Endothelial cell of umbilical vein (primary cell): ENCODE results near the gene INPP5E. TPM values are rescaled to one million over a fixed set of nuclear protein-coding genes. Genes with fewer than 3 reads are reported as not detected.

Experiments used
- Bru-seq: library from RNA; stranded (reverse); fragments of 400-500 nt; gene quantifications from one replicate; lab custom pipeline; 2021; lab: Mats Ljungman, UMichigan
- BruChase-seq, 2 experiments: library from RNA; stranded (reverse); fragments of 400-500 nt; gene quantifications; one replicate each; lab custom pipeline; 2021; lab: Mats Ljungman, UMichigan
- BruUV-seq: library from RNA; stranded (reverse); fragments of 400-500 nt; replicated peaks from 2 replicates; lab custom pipeline; 2021; lab: Mats Ljungman, UMichigan
- CTCF ChIA-PET: fragments of 300-600, 350-600 bp; sonication (Branson Sonifier 250); formaldehyde crosslinking; loops from one replicate; lab custom pipeline; 2021; ENCODE audit warnings: antibody characterized with exemption, inconsistent platforms; lab: Charles Lee
- POLR2A ChIA-PET: fragments of 300-600, 350-600 bp; sonication (Branson Sonifier 250); formaldehyde crosslinking; loops from one replicate; lab custom pipeline; 2021; ENCODE audit warnings: antibody characterized with exemption, inconsistent platforms; lab: Charles Lee
- DNase-seq: peaks from one replicate; pipeline ENCODE4 v3.0.0-alpha.2; 2011; ENCODE audit warnings: low read depth, low spot score
- FAIRE-seq: peaks from 2 replicates; lab custom pipeline; 2011; peaks lifted over from hg19 to GRCh38; lab: Jason Lieb, UNC
- H2AFZ ChIP-seq: 2 replicates; pipeline ENCODE4 v1.6.0; 2012; ENCODE audit warnings: low read depth, low read length, control low read depth, inconsistent platforms
- H3K27ac ChIP-seq: 2 replicates; pipeline ENCODE4 v1.5.1; 2011; ENCODE audit warnings: low read depth, mild to moderate bottlenecking, control low read depth, low read length, moderate library complexity; ENCODE audit not compliant: insufficient read depth
- H3K27me3 ChIP-seq, 2 experiments: 2 replicates each; pipeline versions ENCODE4 v1.6.0 to v1.6.1; 2011; ENCODE audit warnings: low read length in 2 of 2, mixed read lengths in 1 of 2; ENCODE audit not compliant: control insufficient read depth in 2 of 2, insufficient read depth in 2 of 2
- H3K36me3 ChIP-seq, 2 experiments: 2 replicates in 1 of 2; 3 replicates in 1 of 2; pipeline ENCODE4 v1.5.1; 2011; ENCODE audit warnings: low read length in 2 of 2, mild to moderate bottlenecking in 1 of 2, moderate library complexity in 1 of 2; ENCODE audit not compliant: control insufficient read depth in 2 of 2, insufficient read depth in 2 of 2; ENCODE audit errors: extremely low read depth in 1 of 2
- H3K4me1 ChIP-seq: 3 replicates; pipeline ENCODE4 v1.5.1; 2011; ENCODE audit warnings: mild to moderate bottlenecking, low read length; ENCODE audit not compliant: control insufficient read depth, insufficient read depth; ENCODE audit errors: extremely low read depth
- H3K4me2 ChIP-seq: 2 replicates; pipeline ENCODE4 v1.6.1; 2011; ENCODE audit warnings: low read length, control low read depth, mixed read lengths; ENCODE audit not compliant: insufficient read depth
- H3K4me3 ChIP-seq, 3 experiments: fragments of 200-600 bp in 1 of 3; sonication (generic), shearing (Covaris generic) in 1 of 3; replicated peaks in 1 of 3; 2 replicates each; pipeline ENCODE4 v1.5.1; 2011 to 2016; ENCODE audit warnings: control low read depth in 3 of 3, low read length in 3 of 3, mild to moderate bottlenecking in 2 of 3, inconsistent platforms in 1 of 3, low read depth in 1 of 3, moderate library complexity in 1 of 3; ENCODE audit not compliant: insufficient read depth in 1 of 3
- H3K79me2 ChIP-seq: 2 replicates; pipeline ENCODE4 v1.6.0; 2012; ENCODE audit warnings: low read length, inconsistent platforms; ENCODE audit not compliant: control insufficient read depth, insufficient read depth
- H3K9ac ChIP-seq: replicated peaks from 2 replicates; pipeline ENCODE3; 2011; ENCODE audit warnings: low read length, control low read depth; ENCODE audit not compliant: insufficient read depth; ENCODE audit errors: extremely low read depth
- H3K9me1 ChIP-seq: replicated peaks from 3 replicates; pipeline ENCODE4 v1.6.0; 2011; ENCODE audit warnings: mild to moderate bottlenecking, low read length; ENCODE audit not compliant: control insufficient read depth, insufficient read depth; ENCODE audit errors: extremely low read depth
- H3K9me3 ChIP-seq: replicated peaks from 2 replicates; pipeline ENCODE4 v1.5.1; 2012; ENCODE audit warnings: low read length, inconsistent platforms; ENCODE audit not compliant: control insufficient read depth, insufficient read depth
- H4K20me1 ChIP-seq: replicated peaks from 2 replicates; pipeline ENCODE3; 2011; ENCODE audit warnings: mild to moderate bottlenecking, low read length; ENCODE audit not compliant: control insufficient read depth, insufficient read depth; ENCODE audit errors: extremely low read depth
- EZH2 ChIP-seq: IDR thresholded peaks from 2 replicates; pipeline ENCODE4 v1.6.1; 2012; ENCODE audit warnings: borderline replicate concordance, low read depth, mild to moderate bottlenecking, moderate library complexity, low read length, inconsistent platforms; ENCODE audit not compliant: severe bottlenecking
- FOS ChIP-seq: IDR thresholded peaks from 2 replicates; pipeline ENCODE4 v1.6.1; 2011; ENCODE audit warnings: mild to moderate bottlenecking, low read length, moderate library complexity, borderline replicate concordance; ENCODE audit not compliant: insufficient read depth
- GATA2 ChIP-seq: IDR thresholded peaks from 2 replicates; pipeline ENCODE4 v1.7.0; 2011; ENCODE audit warnings: low read depth, mild to moderate bottlenecking, moderate library complexity, mixed read lengths, low read length; ENCODE audit not compliant: insufficient read length, insufficient read depth
- JUN ChIP-seq: IDR thresholded peaks from 2 replicates; pipeline ENCODE4 v1.6.1; 2011; ENCODE audit warnings: borderline replicate concordance, low read depth; ENCODE audit not compliant: insufficient read length, insufficient read depth
- MYC ChIP-seq: IDR thresholded peaks from one replicate; pipeline ENCODE4 v1.6.1; 2011; ENCODE audit warnings: mild to moderate bottlenecking, low read depth, low read length
- POLR2A ChIP-seq: IDR thresholded peaks from 2 replicates; pipeline ENCODE4 v1.6.1; 2012; ENCODE audit warnings: low read depth, mild to moderate bottlenecking, control low read depth, low read length
- POLR2AphosphoS5 ChIP-seq: IDR thresholded peaks from 2 replicates; pipeline ENCODE4 v1.6.1; 2012; ENCODE audit warnings: low read depth, mild to moderate bottlenecking, control low read depth, low read length, moderate library complexity; ENCODE audit not compliant: insufficient read depth
- dilution Hi-C: fragments of 300-500 bp; cut with MboI; formaldehyde crosslinking; loops from one replicate; pipeline ENCODE4 v1.15.0; 2019; ENCODE audit warnings: low sequenced_read_pairs; ENCODE audit not compliant: extremely low pct_ligation_motif_present
- intact Hi-C: fragments of 100-400 bp; cut with micrococcal nuclease; formaldehyde crosslinking; loops from one replicate; pipeline ENCODE4 v1.10.0; 2022
- long read RNA-seq: library from polyadenylated mRNA; stranded (forward); transcript quantifications from one replicate; pipeline ENCODE4 v2.0.0, GENCODE V29; 2021
- polyA minus RNA-seq, 3 experiments: library from RNA; depleted of rRNA, polyadenylated mRNA; stranded (reverse); fragments of >200 nt; gene quantifications; 1 replicate in 1 of 3; 2 replicates in 2 of 3; pipeline ENCODE4 v1.2.3, GENCODE V29; 2011
- polyA plus RNA-seq, 4 experiments: library from polyadenylated mRNA; depleted of rRNA in 3 of 4; stranded (reverse) in 3 of 4; unstranded in 1 of 4; fragments of >200 nt; gene quantifications; 2 replicates each; pipeline versions ENCODE4 v1.2.1 to v1.2.3, GENCODE V29; 2011 to 2012; ENCODE audit warnings: missing spikeins in 1 of 4
- total RNA-seq: library from RNA; stranded (reverse); gene quantifications from 2 replicates; pipeline ENCODE4 v1.2.3, GENCODE V29; 2021
- TF ChIP-seq, protein P1 (sequence below), 2 donors: IDR thresholded peaks; 1 replicate in 1 of 2; 2 replicates in 1 of 2; pipeline ENCODE4 v1.5.1; 2011; ENCODE audit warnings: low read length in 2 of 2, mild to moderate bottlenecking in 2 of 2, moderate library complexity in 2 of 2, control low read depth in 1 of 2, inconsistent platforms in 1 of 2, low read depth in 1 of 2; ENCODE audit not compliant: insufficient read depth in 1 of 2; ENCODE audit errors: extremely low read depth in 1 of 2
- TF ChIP-seq, protein P2 (sequence below): IDR thresholded peaks from 2 replicates; pipeline ENCODE4 v1.6.1; 2011; ENCODE audit not compliant: insufficient read depth, insufficient read length

Gene INPP5E, protein sequence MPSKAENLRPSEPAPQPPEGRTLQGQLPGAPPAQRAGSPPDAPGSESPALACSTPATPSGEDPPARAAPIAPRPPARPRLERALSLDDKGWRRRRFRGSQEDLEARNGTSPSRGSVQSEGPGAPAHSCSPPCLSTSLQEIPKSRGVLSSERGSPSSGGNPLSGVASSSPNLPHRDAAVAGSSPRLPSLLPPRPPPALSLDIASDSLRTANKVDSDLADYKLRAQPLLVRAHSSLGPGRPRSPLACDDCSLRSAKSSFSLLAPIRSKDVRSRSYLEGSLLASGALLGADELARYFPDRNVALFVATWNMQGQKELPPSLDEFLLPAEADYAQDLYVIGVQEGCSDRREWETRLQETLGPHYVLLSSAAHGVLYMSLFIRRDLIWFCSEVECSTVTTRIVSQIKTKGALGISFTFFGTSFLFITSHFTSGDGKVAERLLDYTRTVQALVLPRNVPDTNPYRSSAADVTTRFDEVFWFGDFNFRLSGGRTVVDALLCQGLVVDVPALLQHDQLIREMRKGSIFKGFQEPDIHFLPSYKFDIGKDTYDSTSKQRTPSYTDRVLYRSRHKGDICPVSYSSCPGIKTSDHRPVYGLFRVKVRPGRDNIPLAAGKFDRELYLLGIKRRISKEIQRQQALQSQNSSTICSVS
- total RNA-seq (22.9 and 24.5 TPM in 2 replicates), polyA plus RNA-seq (15.0 and 17.1 TPM in 2 replicates), polyA minus RNA-seq (8.5 and 9.1 TPM in 2 replicates), Bru-seq, nascent RNA (percentile 58 among the genes with signal in this experiment), BruChase-seq, experiment 1, labeled RNA remaining after a 6-hour chase (percentile 67 among the genes with signal in this experiment), BruChase-seq, experiment 2, labeled RNA remaining after a 2-hour chase (percentile 78 among the genes with signal in this experiment)
- 10.2 and 12.4 TPM in 2 replicates for polyA plus RNA-seq (2011; cell fraction: cytosol; rRNA removed)
- polyA plus RNA-seq (2011; cell fraction: nucleus; rRNA removed): 49.6 and 50.0 TPM in 2 replicates
- 10.9 and 15.1 TPM in 2 replicates for polyA plus RNA-seq (2012)
- 6.8 TPM for polyA minus RNA-seq (2011; cell fraction: cytosol; rRNA and poly(A)+ RNA removed)
- 10.5 and 15.5 TPM in 2 replicates for polyA minus RNA-seq (2011; cell fraction: nucleus; rRNA and poly(A)+ RNA removed)
- long read RNA-seq, full-length matches to known transcripts: 24 of 56 reads
- long read RNA-seq, partial matches to known transcripts: 13 of 56 reads
- long read RNA-seq, other reads (novel, unspliced or antisense): 19 of 56 reads

DNA sequence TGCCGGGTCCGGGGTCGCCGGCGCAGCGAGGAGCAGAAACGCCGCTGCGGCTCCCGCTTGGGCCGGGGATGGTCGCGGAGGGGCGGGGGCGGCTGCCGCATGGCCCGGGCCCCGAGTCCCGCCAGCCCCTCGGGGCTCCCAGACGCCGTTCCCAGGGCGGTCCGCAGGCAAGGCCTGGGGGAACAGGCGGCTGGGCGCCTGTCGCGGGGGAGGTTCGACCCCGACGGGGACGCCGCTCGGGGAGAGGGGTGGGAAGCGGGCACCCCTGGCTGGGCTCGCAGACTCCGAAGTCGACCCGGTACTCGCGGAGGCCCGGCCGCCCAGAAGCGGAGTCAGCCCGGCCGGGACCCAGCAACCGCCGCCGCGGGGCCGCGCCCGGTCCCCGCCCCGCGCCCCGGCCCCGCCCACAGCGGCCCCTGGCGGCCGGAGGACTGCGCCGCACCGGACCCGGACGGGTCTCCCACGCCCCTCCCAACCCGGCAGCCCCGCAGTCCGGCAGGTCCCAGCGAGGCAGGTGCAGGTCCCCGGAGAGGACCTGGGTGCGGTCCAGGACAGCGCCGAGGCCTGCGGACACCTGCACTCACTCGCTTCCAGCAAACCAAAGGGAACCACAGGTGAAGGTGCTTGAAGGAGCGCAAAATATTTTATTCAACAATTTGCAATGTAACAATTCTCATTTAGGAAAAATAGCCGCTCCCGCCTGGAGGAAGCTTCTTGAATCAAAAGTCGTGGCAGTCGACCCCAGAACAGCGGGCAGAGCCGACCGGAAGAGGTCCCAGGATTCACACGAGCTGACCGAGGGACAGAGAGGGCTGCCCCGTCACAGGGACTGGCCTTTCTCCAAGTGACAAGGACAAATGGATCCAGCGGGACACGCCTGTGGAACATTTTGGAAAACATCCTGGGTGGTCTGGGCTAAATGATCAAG is at the start of gene INPP5E:
Gene INPP5E, minus strand, starts transcription at position 365 of the 928 bp plus-strand sequence. CDS start 426 bp downstream, outside the sequence.
- CTCF ChIA-PET: interaction anchor here (1.1 to 1.4 kb wide), 3 partner anchors 10 to 127 kb away, joined by 3 to 5 read pairs (median 5); no protein-coding TSS in a partner anchor
- H4K20me1 ChIP-seq: no peaks in the 10 kb centered on the region
- H3K9me1 ChIP-seq: no peaks in the 10 kb centered on the region
- H3K27ac ChIP-seq: no peak within 1 kb of the TSS
- H2AFZ ChIP-seq: peak within 1 kb of the TSS; percentile 47
- no TSS peak for BruUV-seq
- peaks cover 10 to 31% of the 10 kb centered on the region in 2 experiments for H3K36me3 ChIP-seq
- TF ChIP-seq MYC (no peak), JUN (no peak), POLR2A (peak; percentile 71), POLR2AphosphoS5 (peak; percentile 87), FOS (no peak), GATA2 (no peak), EZH2 (no peak)
- TF ChIP-seq, protein P1, sequence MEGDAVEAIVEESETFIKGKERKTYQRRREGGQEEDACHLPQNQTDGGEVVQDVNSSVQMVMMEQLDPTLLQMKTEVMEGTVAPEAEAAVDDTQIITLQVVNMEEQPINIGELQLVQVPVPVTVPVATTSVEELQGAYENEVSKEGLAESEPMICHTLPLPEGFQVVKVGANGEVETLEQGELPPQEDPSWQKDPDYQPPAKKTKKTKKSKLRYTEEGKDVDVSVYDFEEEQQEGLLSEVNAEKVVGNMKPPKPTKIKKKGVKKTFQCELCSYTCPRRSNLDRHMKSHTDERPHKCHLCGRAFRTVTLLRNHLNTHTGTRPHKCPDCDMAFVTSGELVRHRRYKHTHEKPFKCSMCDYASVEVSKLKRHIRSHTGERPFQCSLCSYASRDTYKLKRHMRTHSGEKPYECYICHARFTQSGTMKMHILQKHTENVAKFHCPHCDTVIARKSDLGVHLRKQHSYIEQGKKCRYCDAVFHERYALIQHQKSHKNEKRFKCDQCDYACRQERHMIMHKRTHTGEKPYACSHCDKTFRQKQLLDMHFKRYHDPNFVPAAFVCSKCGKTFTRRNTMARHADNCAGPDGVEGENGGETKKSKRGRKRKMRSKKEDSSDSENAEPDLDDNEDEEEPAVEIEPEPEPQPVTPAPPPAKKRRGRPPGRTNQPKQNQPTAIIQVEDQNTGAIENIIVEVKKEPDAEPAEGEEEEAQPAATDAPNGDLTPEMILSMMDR (IDR thresholded peaks at IDR 0.05; ENCODE audit: extremely low read depth in 1 of 2, insufficient read depth in 1 of 2, low read depth in 1 of 2, low read length in 2 of 2): peak; percentile 59 to 63
- TF ChIP-seq, protein P2, sequence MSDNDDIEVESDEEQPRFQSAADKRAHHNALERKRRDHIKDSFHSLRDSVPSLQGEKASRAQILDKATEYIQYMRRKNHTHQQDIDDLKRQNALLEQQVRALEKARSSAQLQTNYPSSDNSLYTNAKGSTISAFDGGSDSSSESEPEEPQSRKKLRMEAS: no peak
- peak within 1 kb of the TSS; percentile 65 for H3K9ac ChIP-seq
- POLR2A ChIA-PET: no interaction called here
- H3K79me2 ChIP-seq: peaks cover 46% of the 10 kb centered on the region
- dilution Hi-C loops (no loop called here), intact Hi-C loops (loop anchor here (2.0 kb wide), 2 partner anchors 29 to 43 kb away; partner anchors contain the start of genes ENTR1, PMPCA and SEC16A)
- peaks cover 12% of the 10 kb centered on the region for H3K4me1 ChIP-seq
- peak within 1 kb of the TSS; percentile 33 to 76 (median 66) for H3K4me3 ChIP-seq
- peak within 1 kb of the TSS; percentile 67 for H3K4me2 ChIP-seq
- no peaks in the 10 kb centered on the region for H3K9me3 ChIP-seq
- DNase-seq (peak; percentile 51), FAIRE-seq (peak; percentile 4)
- H3K27me3 ChIP-seq: no peaks in the 10 kb centered on the region
